Neural cell (in vitro differentiated cells): ENCODE results near the gene HPSE2. TPM values are rescaled to one million over a fixed set of nuclear protein-coding genes. Genes with fewer than 3 reads are reported as not detected.

ENCODE experiments used
- H2AFZ ChIP-seq: fragments of 200-600, 300-800 bp; sonication (generic), shearing (Covaris generic); 2 replicates; pipeline ENCODE4 v1.6.0; 2014; ENCODE audit warnings: low read depth, mild to moderate bottlenecking, antibody characterized with exemption, low read length, moderate library complexity
- H3F3A ChIP-seq: fragments of 200-600 bp; shearing (Covaris generic); 2 replicates; pipeline ENCODE4 v1.6.1; 2016; ENCODE audit warnings: mild to moderate bottlenecking, moderate library complexity, mixed read lengths, antibody characterized with exemption, low read length; ENCODE audit not compliant: insufficient read depth, poor library complexity, severe bottlenecking
- H3K27ac ChIP-seq: fragments of 200-600, 300-800 bp; sonication (generic), shearing (Covaris generic); 2 replicates; pipeline ENCODE4 v1.5.1; 2014; ENCODE audit warnings: mild to moderate bottlenecking, low read length, moderate library complexity
- H3K27me3 ChIP-seq: fragments of 300-800, 200-600 bp; sonication (generic), shearing (Covaris generic); 2 replicates; pipeline ENCODE4 v1.6.0; 2014; ENCODE audit warnings: mild to moderate bottlenecking, low read depth, low read length, moderate library complexity; ENCODE audit not compliant: insufficient read depth
- H3K36me3 ChIP-seq: fragments of 300-800, 200-600 bp; sonication (generic), shearing (Covaris generic); 2 replicates; pipeline ENCODE4 v1.5.1; 2014; ENCODE audit warnings: mild to moderate bottlenecking, antibody characterized with exemption, low read length, moderate library complexity; ENCODE audit not compliant: insufficient read depth
- H3K4me2 ChIP-seq: fragments of 300-800, 200-600 bp; sonication (generic), shearing (Covaris generic); 2 replicates; pipeline ENCODE4 v1.6.0; 2014; ENCODE audit warnings: mild to moderate bottlenecking, low read length
- H3K4me3 ChIP-seq: fragments of 300-800, 200-600 bp; sonication (generic), shearing (Covaris generic); 2 replicates; pipeline ENCODE4 v1.5.1; 2014; ENCODE audit warnings: mild to moderate bottlenecking, low read length, moderate library complexity
- H3K79me2 ChIP-seq: fragments of 200-600 bp; shearing (Covaris generic); replicated peaks from 2 replicates; pipeline ENCODE4 v1.6.0; 2014; ENCODE audit warnings: mild to moderate bottlenecking, low read length, moderate library complexity; ENCODE audit not compliant: insufficient read depth
- H3K9ac ChIP-seq: fragments of 300-800, 200-600 bp; sonication (generic), shearing (Covaris generic); 2 replicates; pipeline ENCODE4 v1.6.1; 2016; ENCODE audit warnings: mild to moderate bottlenecking, low read length, mixed read lengths
- H3K9me2 ChIP-seq: fragments of 200-600 bp; shearing (Covaris generic); 2 replicates; pipeline ENCODE4 v1.6.1; 2016; ENCODE audit warnings: mild to moderate bottlenecking, low read length, mixed read lengths; ENCODE audit not compliant: insufficient read depth
- H3K9me3 ChIP-seq: fragments of 200-600, 300-800 bp; sonication (generic), shearing (Covaris generic); 2 replicates; pipeline ENCODE4 v1.6.1; 2016; ENCODE audit warnings: mild to moderate bottlenecking, mixed run types, low read length, moderate library complexity, mixed read lengths
- H4K20me1 ChIP-seq: fragments of 200-600 bp; shearing (Covaris generic); 2 replicates; pipeline ENCODE4 v1.6.1; 2016; ENCODE audit warnings: mild to moderate bottlenecking, mixed run types; ENCODE audit not compliant: insufficient read depth
- CTCF ChIP-seq: fragments of 450-650 bp; IDR thresholded peaks from 2 replicates; pipeline ENCODE4 v1.5.1; 2014; ENCODE audit warnings: antibody characterized with exemption, mild to moderate bottlenecking, moderate library complexity; ENCODE audit not compliant: poor library complexity, severe bottlenecking
- EP300 ChIP-seq: fragments of 450-650 bp; conservative IDR thresholded peaks from 2 replicates; pipeline ENCODE4 v1.6.1; 2014; ENCODE audit warnings: antibody characterized with exemption, mild to moderate bottlenecking, moderate library complexity; ENCODE audit not compliant: poor library complexity, severe bottlenecking
- EZH2 ChIP-seq: fragments of 200-600, 300-800 bp; shearing (Covaris generic), sonication (generic); IDR thresholded peaks from 2 replicates; pipeline ENCODE4 v1.6.1; 2014; ENCODE audit warnings: antibody characterized with exemption, low read length, borderline replicate concordance, mild to moderate bottlenecking; ENCODE audit not compliant: insufficient read depth, poor library complexity, severe bottlenecking
- MXI1 ChIP-seq: fragments of 450-650 bp; conservative IDR thresholded peaks from 2 replicates; pipeline ENCODE4 v1.6.1; 2014; ENCODE audit warnings: antibody characterized with exemption, mild to moderate bottlenecking; ENCODE audit not compliant: poor library complexity, severe bottlenecking
- POLR2AphosphoS5 ChIP-seq: IDR thresholded peaks from 2 replicates; pipeline ENCODE4 v1.6.1; 2012
- RAD21 ChIP-seq: fragments of 450-650 bp; conservative IDR thresholded peaks from 2 replicates; pipeline ENCODE4 v1.6.1; 2014; ENCODE audit warnings: antibody characterized with exemption, mild to moderate bottlenecking, moderate library complexity
- REST ChIP-seq: IDR thresholded peaks from 2 replicates; pipeline ENCODE4 v1.6.1; 2012; ENCODE audit warnings: borderline replicate concordance
- SMC3 ChIP-seq: fragments of 450-650 bp; conservative IDR thresholded peaks from 2 replicates; pipeline ENCODE4 v1.6.1; 2014; ENCODE audit warnings: antibody characterized with exemption, mild to moderate bottlenecking, moderate library complexity; ENCODE audit not compliant: poor library complexity
- TAF1 ChIP-seq: IDR thresholded peaks from 2 replicates; pipeline ENCODE4 v1.6.1; 2012; ENCODE audit warnings: low read depth
- polyA plus RNA-seq: library from polyadenylated mRNA; depleted of rRNA; stranded (reverse); fragments of >200 nt; gene quantifications from 2 replicates; pipeline ENCODE4 v1.2.3, GENCODE V29; 2014

HPSE2 gene
- polyA plus RNA-seq, 1 donor from 2014 or later = not detected

- no peaks in the 10 kb centered on the region for H3F3A ChIP-seq
- no peaks in the 10 kb centered on the region for H4K20me1 ChIP-seq
- H3K4me3 ChIP-seq = no peak overlapping the region
- no peak overlapping the region for H2AFZ ChIP-seq
- no peaks in the 10 kb centered on the region for H3K9me2 ChIP-seq
- H3K4me2 ChIP-seq = no peak overlapping the region
- TF ChIP-seq CTCF (no peak), MXI1 (no peak), REST (no peak), TAF1 (no peak), EP300 (no peak), SMC3 (no peak), RAD21 (no peak), POLR2AphosphoS5 (no peak), EZH2 (no peak)
- no peaks in the 10 kb centered on the region for H3K27me3 ChIP-seq
- no peak overlapping the region for H3K9ac ChIP-seq
- no peaks in the 10 kb centered on the region for H3K36me3 ChIP-seq
- peaks cover 3% of the 10 kb centered on the region for H3K9me3 ChIP-seq
- H3K79me2 ChIP-seq = no peaks in the 10 kb centered on the region
- H3K27ac ChIP-seq = no peak overlapping the region
Measured at GRCh38 chr10:98667081-98667480, 568.6 kb downstream of the HPSE2 start.

DNA sequence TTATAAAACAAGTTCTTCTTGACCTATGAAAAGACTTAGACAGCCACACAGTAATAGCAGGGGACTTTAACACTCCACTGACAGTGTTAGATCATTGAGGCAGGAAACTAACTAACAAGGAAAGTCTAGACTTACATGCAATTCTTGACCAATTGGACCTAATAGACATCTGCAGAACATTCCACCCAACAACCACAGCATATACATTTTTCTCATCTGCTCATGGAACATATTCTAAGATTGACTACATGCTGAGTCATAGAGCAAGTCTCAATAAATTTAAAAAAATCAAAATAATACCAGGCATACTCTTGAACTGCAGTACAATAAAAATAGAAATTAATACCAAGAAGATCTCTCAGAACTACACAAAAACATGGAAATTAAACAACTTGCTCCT is 569.4 kb downstream of the HPSE2 start:
- no peaks in the 10 kb centered on the region for H3K36me3 ChIP-seq
- H4K20me1 ChIP-seq = no peaks in the 10 kb centered on the region
- peaks cover 3% of the 10 kb centered on the region for H3K9me3 ChIP-seq
- TF ChIP-seq POLR2AphosphoS5 (no peak), REST (no peak), MXI1 (no peak), TAF1 (no peak), RAD21 (no peak), EP300 (no peak), CTCF (no peak), EZH2 (no peak), SMC3 (no peak)
- H3K9ac ChIP-seq = no peak overlapping the region
- H2AFZ ChIP-seq = no peak overlapping the region
- H3K27ac ChIP-seq = no peak overlapping the region
- H3K79me2 ChIP-seq = no peaks in the 10 kb centered on the region
- H3K4me3 ChIP-seq = no peak overlapping the region
- H3K9me2 ChIP-seq = no peaks in the 10 kb centered on the region
- no peak overlapping the region for H3K4me2 ChIP-seq
- H3K27me3 ChIP-seq = no peaks in the 10 kb centered on the region
- no peaks in the 10 kb centered on the region for H3F3A ChIP-seq
